ENCODE results near the gene TCF4.

TCF4 gene

DNA sequence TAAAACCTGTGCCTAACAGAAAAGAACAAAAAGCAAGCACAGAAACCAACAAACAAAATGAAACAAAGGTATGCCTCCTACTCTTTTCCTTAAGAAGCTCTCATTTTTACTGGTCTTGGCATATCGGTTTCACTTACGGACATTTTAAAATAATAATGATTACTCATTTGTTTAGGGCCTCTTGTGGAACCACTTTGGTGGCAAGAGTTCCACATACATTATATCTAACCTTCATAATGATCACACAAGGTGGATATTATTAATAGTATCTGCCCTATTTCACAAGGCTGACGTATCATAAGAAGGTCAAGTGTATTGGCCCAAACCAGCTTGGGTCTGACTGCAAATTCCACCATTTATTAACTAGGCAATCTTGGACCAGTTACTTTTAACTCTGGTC is 304.7 kb downstream of the TCF4 start:
- DNase-seq: no peak

GRCh38 chr18:55280503-55280902 is 307.5 kb downstream of the TCF4 start:
- DNase-seq: no peak

DNA sequence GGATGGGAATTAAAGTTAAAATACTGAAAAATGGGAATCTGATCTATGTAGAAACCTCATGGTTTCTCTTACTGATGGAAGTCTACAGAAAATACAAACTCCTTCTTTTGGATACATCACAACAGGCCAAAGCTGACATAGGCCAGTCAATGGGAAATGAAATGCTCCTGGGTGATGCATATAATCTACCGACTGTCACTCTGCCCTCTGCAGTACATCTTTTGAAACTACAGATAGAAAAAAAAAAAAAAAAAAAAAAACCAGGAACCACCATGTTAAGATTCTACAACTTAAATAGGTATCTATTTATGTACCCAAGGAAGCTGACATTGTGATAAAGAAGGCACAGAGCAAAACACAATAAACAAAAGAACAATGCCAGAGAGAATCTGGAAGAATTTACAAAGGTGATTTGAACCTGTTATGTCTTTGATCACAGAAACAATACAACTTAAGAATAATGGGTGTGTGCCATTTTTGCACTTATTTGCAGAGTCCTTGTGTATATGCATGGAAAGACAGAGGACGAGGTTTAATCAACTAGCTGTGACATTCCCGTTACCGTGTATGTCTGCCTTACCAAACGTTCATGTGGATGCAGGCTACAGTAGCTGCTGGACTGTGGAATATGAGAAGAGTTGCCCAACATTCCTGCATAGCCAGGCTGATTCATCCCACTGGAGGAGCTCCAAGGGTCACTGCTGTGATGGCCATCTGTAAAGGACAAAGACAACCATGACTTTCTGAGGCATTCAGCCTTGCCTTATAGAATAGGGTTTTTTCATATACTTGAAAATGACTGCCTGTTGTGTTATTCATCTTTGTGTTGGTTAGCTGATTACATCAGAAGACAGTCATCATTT is 312.7 kb downstream of the TCF4 start:
- peak; percentile 55 for DNase-seq

DNA sequence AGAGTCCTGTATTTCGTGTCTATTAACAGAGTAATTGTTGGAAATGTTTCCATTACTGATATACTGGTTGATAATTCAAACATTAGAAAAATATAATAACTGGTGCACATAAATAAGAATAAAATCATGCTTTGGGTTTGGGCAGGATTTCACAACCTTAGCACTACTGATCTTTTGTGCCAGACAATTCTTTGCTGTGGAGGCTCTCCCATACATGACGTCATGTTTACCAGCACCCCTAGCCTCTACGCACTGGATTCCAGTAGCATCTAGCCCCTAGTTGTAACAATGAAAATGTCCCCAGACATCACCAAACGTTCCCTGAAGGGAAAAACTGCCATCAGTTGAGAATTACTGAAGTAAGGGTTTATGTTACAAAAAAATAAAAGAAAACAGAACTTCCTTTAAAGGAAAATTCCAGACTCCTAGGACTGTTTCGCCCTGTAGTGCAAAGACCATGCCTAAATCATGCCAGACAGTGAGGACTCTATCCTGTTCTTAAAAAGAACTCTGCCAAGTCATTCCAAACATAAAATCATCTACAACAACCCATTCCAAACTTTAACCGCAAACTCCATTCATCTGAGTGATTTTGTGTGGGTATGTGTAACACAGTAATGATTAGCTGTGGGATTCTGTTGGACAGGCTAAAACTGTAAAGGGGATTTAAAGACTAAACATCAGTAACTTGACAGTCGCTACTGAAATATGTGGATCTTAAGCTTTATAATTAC is 315.3 kb downstream of the TCF4 start:
- no peak for DNase-seq

DNA sequence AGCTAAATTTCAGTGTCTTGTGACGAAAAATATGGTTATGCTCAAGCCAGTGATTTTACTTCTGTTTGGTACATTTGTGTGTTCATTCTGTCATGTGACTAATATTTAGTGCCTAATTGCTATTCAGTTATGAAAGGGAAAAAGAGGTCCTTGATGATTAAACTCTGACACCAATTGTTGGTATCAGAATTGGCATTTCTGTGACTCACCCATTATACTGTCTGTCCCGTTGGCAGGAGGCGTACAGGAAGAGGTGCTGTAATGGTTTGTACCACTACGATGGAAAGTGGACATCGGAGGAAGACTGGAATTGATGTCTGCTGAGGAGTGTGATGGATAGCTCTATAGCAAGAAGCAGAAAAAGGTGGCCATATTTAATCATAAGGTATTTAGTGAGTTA is 318.4 kb downstream of the TCF4 start:
- DNase-seq: no peak

DNA sequence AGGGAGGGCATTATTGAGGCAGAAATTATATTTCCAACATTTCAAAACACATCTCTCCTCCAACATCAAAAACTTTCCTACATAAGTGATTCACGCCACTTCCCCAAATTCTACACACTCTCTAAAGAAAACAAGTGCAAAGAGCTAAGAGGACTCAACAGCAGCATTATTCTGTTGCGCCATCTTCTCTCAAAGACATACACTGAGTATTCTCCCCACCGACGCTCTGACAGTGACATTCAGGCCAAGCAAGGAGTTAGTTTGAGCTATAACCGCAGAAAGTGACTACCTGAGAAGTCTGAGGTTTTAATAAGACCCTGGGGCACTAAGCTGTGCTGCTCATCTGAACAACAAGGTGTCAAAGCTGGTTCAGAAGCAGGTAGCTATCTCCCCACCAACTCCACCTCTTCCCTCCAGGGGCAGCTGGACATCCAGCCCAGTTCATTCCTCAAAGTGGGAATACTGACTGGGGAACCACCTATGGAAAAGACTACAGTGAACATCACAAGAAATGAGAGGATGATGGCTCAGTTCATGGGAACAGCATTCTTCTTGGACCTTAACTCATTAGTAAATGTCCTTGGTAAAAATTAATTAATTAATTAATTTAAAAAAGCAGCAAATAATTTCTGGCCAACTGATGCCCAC is 319.2 kb downstream of the TCF4 start:
- peak; percentile 7 for DNase-seq

GRCh38 chr18:55268151-55268601 is 319.8 kb downstream of the TCF4 start:
- DNase-seq: no peak

GRCh38 chr18:55266981-55267380 is 321.0 kb downstream of the TCF4 start:
- no peak for DNase-seq

DNA sequence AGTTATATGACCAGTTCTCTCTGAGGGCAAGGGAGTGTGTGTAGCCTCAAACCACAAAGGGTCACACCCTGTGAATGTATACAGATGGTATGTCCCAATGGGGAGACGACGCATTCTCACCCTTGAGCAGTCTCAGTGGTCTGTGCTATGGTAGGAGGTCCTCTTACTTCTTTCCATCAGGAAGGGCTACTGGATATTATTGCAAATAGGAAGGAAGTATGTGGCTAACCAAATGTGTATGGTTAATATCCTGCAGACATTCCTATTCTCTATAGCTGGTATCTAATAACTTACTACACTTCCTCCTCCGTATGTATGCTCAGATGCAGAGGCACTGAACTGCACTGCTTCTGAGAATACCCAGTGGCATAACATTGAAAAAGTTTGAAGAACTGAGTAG is 322.0 kb downstream of the TCF4 start:
- peak; percentile 32 for DNase-seq

GRCh38 chr18:55265130-55265675 is 322.8 kb downstream of the TCF4 start:
- DNase-seq: no peak

DNA sequence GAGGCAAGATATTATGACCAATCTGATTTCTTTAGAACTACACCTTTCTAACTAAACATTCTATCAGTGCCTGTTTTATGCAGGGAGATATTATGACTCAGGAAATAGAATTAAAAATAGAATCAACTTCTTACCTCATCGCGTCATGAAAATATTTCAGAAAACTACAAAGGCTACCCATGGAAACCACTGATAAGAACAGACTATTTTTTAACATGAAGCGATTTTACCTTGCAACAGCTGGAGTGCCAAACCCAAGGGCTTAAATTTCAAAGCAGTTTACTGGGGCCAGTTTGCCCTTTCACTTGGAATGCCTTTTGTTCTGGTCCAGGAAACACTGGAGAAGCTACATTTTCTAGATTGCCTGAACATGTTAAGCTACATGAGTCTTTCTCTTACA is 323.9 kb downstream of the TCF4 start:
- DNase-seq: no peak

DNA sequence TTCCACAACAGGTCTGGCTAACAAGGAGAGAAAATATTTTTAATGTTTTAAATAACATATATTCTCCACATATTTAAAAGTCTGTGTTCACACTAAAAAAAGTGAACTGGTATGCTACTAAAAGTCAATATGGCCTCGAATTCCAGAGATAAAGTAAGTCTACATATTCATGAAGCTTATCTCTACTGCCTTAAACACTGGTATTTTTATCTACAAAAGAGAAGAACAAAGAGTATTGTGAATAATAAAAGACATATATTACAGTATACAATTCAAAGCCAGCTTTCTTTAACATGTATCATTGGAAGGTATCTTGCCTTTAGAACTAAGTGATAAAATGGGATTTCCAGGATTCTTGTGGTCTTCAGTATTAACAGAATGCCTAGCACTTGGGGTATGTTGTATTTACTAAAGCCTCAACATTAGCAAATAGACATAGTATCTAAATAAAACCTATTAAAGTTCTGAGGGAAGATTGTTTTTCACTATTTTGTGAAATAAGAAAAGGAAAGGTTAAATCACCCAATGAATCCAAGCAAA is 325.9 kb downstream of the TCF4 start:
- peak; percentile 16 for DNase-seq

DNA sequence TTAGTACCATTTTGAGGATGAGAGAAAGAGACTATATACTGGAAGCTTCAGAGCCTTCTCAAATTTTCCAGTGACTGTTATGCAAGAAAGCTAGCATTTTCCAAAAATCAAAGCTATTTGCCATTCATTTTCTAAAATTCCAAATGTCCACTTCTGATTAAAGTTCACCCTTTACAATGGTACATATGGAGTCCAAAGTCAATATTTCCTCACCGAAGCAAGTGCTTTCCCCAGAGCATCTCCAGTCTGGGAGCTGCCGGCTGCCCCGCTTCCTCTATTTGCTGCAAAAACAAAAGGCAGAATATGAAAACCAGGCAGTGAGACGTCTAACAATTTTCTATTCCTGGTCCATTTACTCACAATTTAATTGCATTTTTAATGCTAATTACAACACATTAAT is 326.7 kb downstream of the TCF4 start:
- no peak for DNase-seq

- no peak for DNase-seq
These were observed 329.9 kb downstream of the TCF4 start for GRCh38 chr18:55258088-55258487.

DNA sequence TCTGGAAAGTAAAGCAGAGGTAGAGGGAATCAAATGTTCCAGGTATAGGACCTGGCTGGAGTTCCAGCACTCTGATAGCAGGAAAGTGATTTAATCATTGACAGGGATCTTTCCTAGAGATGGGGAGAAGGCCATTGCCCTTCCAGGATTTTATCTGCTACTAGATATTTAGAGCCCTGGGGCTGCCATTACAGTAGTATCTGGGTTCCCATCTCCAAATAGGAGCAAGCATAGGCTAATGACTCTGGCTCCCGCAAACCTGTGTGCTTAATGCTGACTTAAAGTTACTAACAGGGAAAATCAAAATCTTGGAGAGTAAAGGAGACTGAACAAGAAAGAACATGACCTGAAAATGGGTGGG is 331.1 kb downstream of the TCF4 start:
- DNase-seq: no peak

- no peak for DNase-seq
These were observed 331.6 kb downstream of the TCF4 start for GRCh38 chr18:55256226-55256928.

- no peak for DNase-seq
These were observed 334.2 kb downstream of the TCF4 start for GRCh38 chr18:55253814-55254213.

DNA sequence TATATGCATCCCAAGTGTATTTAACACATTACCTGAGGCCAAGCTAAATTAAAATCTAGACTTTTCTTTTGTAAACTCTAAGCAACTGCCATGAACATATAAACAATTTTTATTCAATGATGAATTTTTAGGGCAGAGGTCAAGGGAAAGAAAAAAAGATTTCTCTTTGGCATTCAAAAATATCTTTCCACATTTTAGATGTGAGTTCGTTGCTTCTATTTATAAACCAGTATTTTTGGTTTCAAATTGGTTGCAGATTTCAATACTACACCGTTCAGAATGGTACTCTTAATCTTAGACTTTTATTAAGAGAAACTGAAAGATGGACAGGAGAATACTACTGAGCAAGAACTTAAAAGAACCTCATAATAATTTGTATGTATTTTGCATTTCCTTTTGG is 335.1 kb downstream of the TCF4 start:
- no peak for DNase-seq

DNA sequence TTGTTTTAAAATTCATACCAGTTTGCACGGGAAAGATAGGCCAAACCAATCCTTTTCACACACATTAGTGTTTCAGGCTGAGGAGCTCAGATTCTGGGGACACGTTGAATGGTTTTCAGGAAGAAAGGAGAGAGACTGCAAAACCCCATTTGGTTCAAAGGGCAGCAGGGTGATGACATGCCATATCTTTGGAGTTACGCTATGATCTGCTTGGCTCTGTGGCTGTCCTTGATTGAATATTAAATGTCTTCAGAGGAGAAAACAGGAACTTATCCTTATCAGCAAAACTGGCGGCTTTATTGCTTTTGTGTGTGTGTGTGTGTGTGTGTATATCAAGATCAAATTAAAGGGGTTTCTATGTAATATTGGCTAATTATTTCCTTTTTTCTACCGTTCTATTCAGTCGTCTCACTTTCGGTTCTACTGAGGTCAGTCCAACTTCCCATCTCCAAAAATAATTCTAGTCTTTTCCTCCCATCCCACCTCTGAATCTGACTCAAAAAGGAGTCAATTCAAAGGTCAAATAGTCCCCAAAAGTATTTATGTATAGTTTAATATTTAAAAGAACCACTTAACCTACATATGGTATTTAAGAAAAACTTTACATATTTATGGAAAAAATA is 335.8 kb downstream of the TCF4 start:
- peak; percentile 70 for DNase-seq

DNA sequence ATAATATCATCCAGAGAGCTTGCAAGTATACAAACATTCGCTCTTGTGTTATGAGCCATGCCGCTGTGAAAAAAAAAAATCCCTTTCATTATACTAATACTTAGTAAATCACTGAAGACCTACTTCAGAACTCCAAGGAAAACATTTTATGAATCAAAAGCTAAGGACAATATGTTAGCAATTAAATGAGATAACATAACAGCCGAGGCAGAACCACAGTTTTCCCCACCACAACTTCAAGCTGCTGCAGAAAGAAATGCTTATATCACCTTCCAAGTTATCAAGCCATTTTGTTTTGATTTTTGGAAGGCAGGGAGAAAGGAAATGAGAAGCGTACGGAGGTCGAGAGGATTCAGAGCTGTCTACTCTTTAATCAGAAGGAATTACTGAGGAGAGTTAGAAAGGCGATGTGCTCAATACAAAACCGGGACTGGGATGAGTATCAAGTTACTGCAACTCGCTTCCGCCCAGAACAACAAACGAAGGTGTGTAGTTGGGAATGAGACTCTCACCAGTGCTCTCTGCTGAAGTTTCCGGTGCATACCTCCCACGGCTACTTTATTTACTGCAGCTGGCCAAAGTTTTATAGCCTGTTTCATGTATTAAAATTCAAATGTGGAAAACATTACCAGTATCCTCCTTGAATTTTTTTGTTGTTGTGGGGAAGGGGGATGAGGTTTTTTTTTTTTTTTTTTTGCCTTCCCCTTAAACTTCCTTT is 336.6 kb downstream of the TCF4 start:
- DNase-seq: no peak

DNA sequence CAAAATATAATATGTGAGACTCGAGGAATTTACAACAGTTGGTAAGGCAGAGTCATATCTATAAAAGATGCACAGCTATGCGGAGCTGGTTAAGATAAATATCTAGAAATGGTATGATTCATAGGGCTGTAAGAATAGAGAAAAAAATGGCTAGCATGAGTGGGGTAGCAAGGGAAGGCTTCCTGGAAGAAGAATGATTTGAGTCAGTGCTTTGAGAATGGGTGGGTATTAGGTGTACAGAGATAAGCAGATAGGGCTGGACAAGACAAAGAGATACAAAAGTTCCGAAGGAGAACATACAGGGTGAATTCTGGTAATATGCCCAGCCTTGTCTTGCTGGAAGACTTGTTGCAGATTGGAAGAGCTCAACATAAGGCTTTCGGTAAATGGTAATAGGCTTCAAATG is 337.2 kb downstream of the TCF4 start:
- peak; percentile 29 for DNase-seq
